MV-4-11 (cell line): Measurements from ENCODE around the gene AUH.
"Not testable (repeated sequence)": the region's sequence is repeated elsewhere in the genome, so short reads cannot be mapped to it uniquely, and the experiment has no call there.

Source experiments
- DNase-seq: peaks from one replicate; lab custom pipeline; 2025; lab: John Stamatoyannopoulos, UW

Gene AUH

GRCh38 chr9:91207729-91208418 is 153.8 kb downstream of the AUH start:
- peak; percentile 93 for DNase-seq

- DNase-seq = no peak
Measured at GRCh38 chr9:91207397-91207728, 154.4 kb downstream of the AUH start.

GRCh38 chr9:91206806-91207205 is 154.9 kb downstream of the AUH start:
- DNase-seq = no peak

GRCh38 chr9:91202736-91203283 is 158.9 kb downstream of the AUH start:
- DNase-seq = no peak

GRCh38 chr9:91200692-91201336 is 160.9 kb downstream of the AUH start:
- DNase-seq = no peak

GRCh38 chr9:91199739-91200497 is 161.8 kb downstream of the AUH start:
- peak; percentile 90 for DNase-seq

GRCh38 chr9:91198881-91199280 is 162.8 kb downstream of the AUH start:
- DNase-seq = not testable (repeated sequence)

GRCh38 chr9:91198405-91198804 is 163.3 kb downstream of the AUH start:
- DNase-seq = no peak

GRCh38 chr9:91197232-91198181 is 164.2 kb downstream of the AUH start:
- DNase-seq = peak; percentile 98

GRCh38 chr9:91196103-91196950 is 165.4 kb downstream of the AUH start:
- no peak for DNase-seq

- no peak for DNase-seq
Measured at GRCh38 chr9:91195372-91196012, 166.2 kb downstream of the AUH start.

GRCh38 chr9:91193658-91194391 is 167.9 kb downstream of the AUH start:
- peak; percentile 92 for DNase-seq

- DNase-seq = peak; percentile 93
Measured at GRCh38 chr9:91193087-91193657, 168.5 kb downstream of the AUH start.

GRCh38 chr9:91192381-91193086 is 169.2 kb downstream of the AUH start:
- DNase-seq = no peak

- no peak for DNase-seq
Measured at GRCh38 chr9:91191411-91192380, 170.0 kb downstream of the AUH start.

GRCh38 chr9:91190062-91190461 is 171.7 kb downstream of the AUH start:
- no peak for DNase-seq
